HCT116 (cell line): ENCODE data around the gene OSCP1. TPM values are rescaled to one million over a fixed set of nuclear protein-coding genes. Genes with fewer than 3 reads are reported as not detected.

ENCODE experiments used
- ATAC-seq: fragments of 200-7000 bp; cut with Tn5 transposase; 2 replicates; pipeline ENCODE4 v1.9.1; 2020; ENCODE audit warnings: mild to moderate bottlenecking, moderate library complexity
- BruUV-seq: library from RNA; stranded (reverse); fragments of 400-500 nt; replicated peaks from 2 replicates; lab custom pipeline; 2021; lab: Mats Ljungman, UMichigan
- CTCF ChIA-PET: fragments of 300-600 bp; sonication (Branson Sonifier 250); formaldehyde crosslinking; loops from one replicate; lab custom pipeline; 2021; ENCODE audit warnings: antibody characterized with exemption; lab: Charles Lee
- POLR2A ChIA-PET: fragments of 300-600, 350-600 bp; sonication (Branson Sonifier 250); formaldehyde crosslinking; loops from one replicate; lab custom pipeline; 2021; ENCODE audit warnings: antibody characterized with exemption; lab: Charles Lee
- RAD21 ChIA-PET, 2 experiments: fragments of 300-600 bp; sonication (Branson Sonifier 250); formaldehyde crosslinking; loops; one replicate each; lab custom pipeline; 2023; ENCODE audit warnings: low total read pairs in 2 of 2; ENCODE audit not compliant: uncharacterized antibody in 2 of 2, unreplicated experiment in 2 of 2, low non-redundant PET in 1 of 2; lab: Charles Lee
- DNase-seq: peaks from one replicate; pipeline ENCODE4 v3.0.0-alpha.2; 2010; ENCODE audit warnings: low read depth, low spot score
- H2AFZ ChIP-seq: fragments of 200-600 bp; shearing (Covaris generic), sonication (generic); 2 replicates; pipeline ENCODE4 v1.6.1; 2017; ENCODE audit warnings: low read depth, mixed run types, mixed read lengths, antibody characterized with exemption, low read length; ENCODE audit not compliant: poor library complexity, severe bottlenecking
- H3K27ac ChIP-seq: 2 replicates; pipeline ENCODE4 v1.5.1; 2012; ENCODE audit warnings: low read depth, low read length
- H3K27me3 ChIP-seq: fragments of 200-600 bp; sonication (generic); 2 replicates; pipeline ENCODE4 v1.6.1; 2016; ENCODE audit warnings: mixed run types, low read length, mixed read lengths; ENCODE audit not compliant: insufficient read depth
- H3K36me3 ChIP-seq, 2 experiments: fragments of 200-500 bp in 1 of 2; fragments of 200-600 bp in 1 of 2; sonication (Bioruptor generic) in 1 of 2; sonication (generic) in 1 of 2; 2 replicates each; pipeline versions ENCODE4 v1.5.1 to v1.6.1; 2014 to 2016; ENCODE audit warnings: low read length in 2 of 2, inconsistent platforms in 1 of 2, mixed read lengths in 1 of 2, mixed run types in 1 of 2; ENCODE audit not compliant: insufficient read depth in 2 of 2, control insufficient read depth in 1 of 2
- H3K4me1 ChIP-seq, 2 experiments: fragments of 200-600 bp in 1 of 2; sonication (generic) in 1 of 2; 2 replicates each; pipeline versions ENCODE4 v1.5.1 to v1.6.1; 2012 to 2017; ENCODE audit warnings: low read length in 2 of 2, inconsistent platforms in 1 of 2, mild to moderate bottlenecking in 1 of 2, mixed read lengths in 1 of 2, mixed run types in 1 of 2, moderate library complexity in 1 of 2; ENCODE audit not compliant: insufficient read depth in 2 of 2, control insufficient read depth in 1 of 2
- H3K4me2 ChIP-seq: fragments of 200-600 bp; sonication (generic); 2 replicates; pipeline ENCODE4 v1.6.1; 2017; ENCODE audit warnings: mixed run types, low read length, mixed read lengths
- H3K4me3 ChIP-seq, 2 experiments: fragments of 200-600 bp in 1 of 2; sonication (generic) in 1 of 2; replicated peaks in 1 of 2; 2 replicates each; pipeline ENCODE4 v1.5.1; 2011 to 2016; ENCODE audit warnings: low read length in 2 of 2, control low read depth in 1 of 2, low read depth in 1 of 2, mild to moderate bottlenecking in 1 of 2, mixed read lengths in 1 of 2, mixed run types in 1 of 2
- H3K79me2 ChIP-seq: fragments of 200-600 bp; sonication (generic); 2 replicates; pipeline ENCODE4 v1.6.1; 2017; ENCODE audit warnings: mild to moderate bottlenecking, mixed run types, low read length, moderate library complexity, mixed read lengths; ENCODE audit not compliant: insufficient read depth
- H3K9ac ChIP-seq: fragments of 200-600 bp; sonication (generic); 2 replicates; pipeline ENCODE4 v1.6.1; 2016; ENCODE audit warnings: low read length, mixed read lengths
- H3K9me2 ChIP-seq: fragments of 200-600 bp; sonication (generic), shearing (Covaris generic); 2 replicates; pipeline ENCODE4 v1.6.1; 2017; ENCODE audit warnings: mixed run types, mild to moderate bottlenecking, moderate library complexity; ENCODE audit not compliant: insufficient read depth
- H3K9me3 ChIP-seq, 2 experiments: fragments of 200-500 bp in 1 of 2; fragments of 200-600 bp in 1 of 2; sonication (Bioruptor generic) in 1 of 2; sonication (generic) in 1 of 2; 2 replicates each; pipeline ENCODE4 v1.6.1; 2014 to 2017; ENCODE audit warnings: low read length in 2 of 2, mixed read lengths in 2 of 2, inconsistent platforms in 1 of 2, low read depth in 1 of 2, mild to moderate bottlenecking in 1 of 2, mixed run types in 1 of 2, moderate library complexity in 1 of 2; ENCODE audit not compliant: control insufficient read depth in 1 of 2, insufficient read depth in 1 of 2
- H4K20me1 ChIP-seq: fragments of 200-600 bp; sonication (generic), shearing (Covaris generic); 2 replicates; pipeline ENCODE4 v1.6.1; 2017; ENCODE audit warnings: mixed run types, mild to moderate bottlenecking, moderate library complexity; ENCODE audit not compliant: insufficient read depth
- CEBPB ChIP-seq: IDR thresholded peaks from 2 replicates; pipeline ENCODE4 v1.6.1; 2012; ENCODE audit warnings: low read depth
- CTCF ChIP-seq, 3 experiments: fragments of 200-600 bp in 1 of 3; sonication (generic) in 1 of 3; IDR thresholded peaks in 2 of 3; conservative IDR thresholded peaks in 1 of 3; 2 replicates each; pipeline ENCODE4 v1.5.1; 2012 to 2017; ENCODE audit warnings: low read depth in 2 of 3, low read length in 2 of 3, antibody characterized with exemption in 1 of 3, borderline replicate concordance in 1 of 3, control low read depth in 1 of 3, mild to moderate bottlenecking in 1 of 3, mixed read lengths in 1 of 3, mixed run types in 1 of 3, moderate library complexity in 1 of 3; ENCODE audit not compliant: insufficient read depth in 1 of 3
- ELF1 ChIP-seq: IDR thresholded peaks from 2 replicates; pipeline ENCODE4 v1.6.1; 2012; ENCODE audit warnings: low read depth, borderline replicate concordance
- EZH2 ChIP-seq: fragments of 200-600 bp; sonication (generic); IDR thresholded peaks from 2 replicates; pipeline ENCODE4 v1.6.1; 2017; ENCODE audit warnings: antibody characterized with exemption, mixed run types
- EZH2phosphoT487 ChIP-seq: fragments of 200-600 bp; IDR thresholded peaks from 2 replicates; pipeline ENCODE4 v1.6.1; 2018; ENCODE audit warnings: antibody characterized with exemption, borderline replicate concordance
- JUND ChIP-seq: IDR thresholded peaks from 2 replicates; pipeline ENCODE4 v1.6.1; 2012
- MAX ChIP-seq: IDR thresholded peaks from 2 replicates; pipeline ENCODE4 v1.6.1; 2012
- POLR2A ChIP-seq: IDR thresholded peaks from 2 replicates; pipeline ENCODE4 v1.7.0; 2011; ENCODE audit warnings: borderline replicate concordance; ENCODE audit not compliant: insufficient read depth, insufficient read length; ENCODE audit errors: extremely low read depth
- RAD21 ChIP-seq: IDR thresholded peaks from 2 replicates; pipeline ENCODE4 v1.6.1; 2012; ENCODE audit warnings: low read depth, mild to moderate bottlenecking
- REST ChIP-seq: IDR thresholded peaks from 2 replicates; pipeline ENCODE4 v1.6.1; 2012; ENCODE audit warnings: low read depth
- SIN3A ChIP-seq: IDR thresholded peaks from 2 replicates; pipeline ENCODE4 v1.6.1; 2012; ENCODE audit warnings: low read depth
- SP1 ChIP-seq: IDR thresholded peaks from 2 replicates; pipeline ENCODE4 v1.6.1; 2012; ENCODE audit warnings: low read depth
- SRF ChIP-seq: IDR thresholded peaks from 2 replicates; pipeline ENCODE4 v1.6.1; 2012; ENCODE audit warnings: low read depth
- ZBTB33 ChIP-seq: IDR thresholded peaks from 2 replicates; pipeline ENCODE4 v1.6.1; 2011; ENCODE audit warnings: mild to moderate bottlenecking, low read length, moderate library complexity; ENCODE audit not compliant: insufficient replicate concordance; ENCODE audit errors: extremely low read depth
- ZFX ChIP-seq: fragments of 450-650 bp; IDR thresholded peaks from 2 replicates; pipeline ENCODE4 v1.6.1; 2017
- ZNF274 ChIP-seq: fragments of 200-500 bp; sonication (Bioruptor generic); IDR thresholded peaks from 2 replicates; pipeline ENCODE4 v1.6.1; 2014; ENCODE audit warnings: mild to moderate bottlenecking, low read depth, low read length, inconsistent platforms
- intact Hi-C: fragments of 100-400 bp; cut with micrococcal nuclease; formaldehyde crosslinking; loops from 2 replicates; pipeline ENCODE4 v1.10.0; 2022
- total RNA-seq: library from RNA; stranded (reverse); gene quantifications from one replicate; pipeline ENCODE4 v1.2.1, GENCODE V29; 2021; ENCODE audit not compliant: unreplicated experiment

Gene OSCP1
- total RNA-seq, 1 experiment from 2014 or later, result 4.1 TPM

DNA sequence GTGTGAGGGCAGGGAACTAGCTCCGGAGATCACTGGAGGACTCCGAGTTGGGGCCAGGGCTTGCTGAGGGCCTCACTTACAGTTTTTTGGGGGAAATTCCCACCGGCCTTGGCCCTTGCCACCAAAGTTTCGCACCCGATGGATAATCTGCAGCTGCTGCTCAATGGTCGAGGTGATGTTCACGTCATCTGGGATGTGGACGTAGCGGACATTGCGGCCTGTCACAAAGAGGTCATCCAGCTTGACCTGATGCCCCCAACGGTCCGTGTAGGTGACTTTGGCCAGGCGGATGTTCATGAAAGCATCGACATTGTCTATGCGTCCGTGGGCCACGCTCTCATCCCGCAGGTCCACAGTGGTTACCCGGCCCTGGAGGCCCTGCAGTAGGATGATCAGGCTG lies 56.6 kb downstream of the OSCP1 start:
- Histone ChIP-seq H3K79me2 (peaks cover 34% of the 10 kb centered on the region), H3K27me3 (no peaks in the 10 kb centered on the region), H3K4me2 (no peak overlapping the region), H3K9ac (no peak overlapping the region), H3K36me3 (peaks cover 14 to 28% of the 10 kb centered on the region in 2 experiments; a peak in 3 of 4 replicates), H3K9me2 (no peaks in the 10 kb centered on the region), H3K27ac (no peak overlapping the region), H2AFZ (no peak overlapping the region), H4K20me1 (no peaks in the 10 kb centered on the region), H3K9me3 (no peaks in the 10 kb centered on the region), H3K4me1 (peaks cover 20 to 29% of the 10 kb centered on the region in 2 experiments), H3K4me3 (no peak overlapping the region)
- BruUV-seq, result no TSS peak
- intact Hi-C loops, result no loop called here
- TF ChIP-seq ZNF274 (no peak), RAD21 (no peak), SP1 (no peak), MAX (no peak), EZH2 (no peak), POLR2A (no peak), CEBPB (no peak), ZFX (no peak), EZH2phosphoT487 (no peak), CTCF (IDR thresholded peaks at IDR 0.05 in 2 of 3, conservative IDR thresholded peaks at IDR 0.05 in 1 of 3; ENCODE audit: borderline replicate concordance in 1 of 3, insufficient read depth in 1 of 3, low read depth in 2 of 3, low read length in 2 of 3) (no peak), SRF (no peak), REST (no peak), SIN3A (no peak), ELF1 (no peak), JUND (no peak), ZBTB33 (no peak)
- DNase-seq (no peak), ATAC-seq (no peak)
- RAD21 ChIA-PET, result no interaction called here
- POLR2A ChIA-PET, result no interaction called here
- CTCF ChIA-PET, result no interaction called here
